HepG2 (cell line): ENCODE data around the gene TACC3. TPM values are rescaled to one million over a fixed set of nuclear protein-coding genes. Genes with fewer than 3 reads are reported as not detected.

Experiments
- AHDC1 ChIP-seq: sonication (generic); formaldehyde crosslinking; IDR thresholded peaks from 2 replicates; pipeline ENCODE4 v1.5.1; 2020; ENCODE audit warnings: mild to moderate bottlenecking, missing genetic modification reagents, borderline replicate concordance
- ARID4A ChIP-seq: sonication (generic); formaldehyde crosslinking; IDR thresholded peaks from 2 replicates; pipeline ENCODE4 v1.5.0; 2020; ENCODE audit warnings: mild to moderate bottlenecking, missing genetic modification reagents, borderline replicate concordance
- BRD4 ChIP-seq: sonication (generic); formaldehyde crosslinking; IDR thresholded peaks from 2 replicates; pipeline ENCODE4 v1.4.0; 2020; ENCODE audit warnings: missing genetic modification reagents
- FOSL2 ChIP-seq: sonication (generic); formaldehyde crosslinking; IDR thresholded peaks from 2 replicates; pipeline ENCODE4 v1.4.0; 2020; ENCODE audit warnings: missing genetic modification reagents
- HNF4G ChIP-seq, 2 experiments: sonication (generic) in 1 of 2; formaldehyde crosslinking in 1 of 2; IDR thresholded peaks; 2 replicates each; pipeline versions ENCODE4 v1.4.0 to v1.6.1; 2011 to 2020; ENCODE audit warnings: borderline replicate concordance in 2 of 2, low read depth in 2 of 2, mild to moderate bottlenecking in 2 of 2, low read length in 1 of 2, missing genetic modification reagents in 1 of 2, moderate library complexity in 1 of 2
- MZF1 ChIP-seq: sonication (generic); formaldehyde crosslinking; IDR thresholded peaks from 2 replicates; pipeline ENCODE4 v1.8.1; 2023; ENCODE audit warnings: mild to moderate bottlenecking, missing genetic modification reagents, borderline replicate concordance
- NR2F6 ChIP-seq, 2 experiments: IDR thresholded peaks; 2 replicates each; pipeline ENCODE4 v1.6.1; 2016; ENCODE audit warnings: antibody characterized with exemption in 1 of 2, mild to moderate bottlenecking in 1 of 2
- PAF1 ChIP-seq: IDR thresholded peaks from 2 replicates; pipeline ENCODE4 v1.6.1; 2016; ENCODE audit warnings: missing genetic modification reagents, missing compliant biosample characterization
- RBFOX2 ChIP-seq: fragments of 200-400 bp; formaldehyde crosslinking; IDR thresholded peaks from 2 replicates; pipeline ENCODE4 v1.6.1; 2017; ENCODE audit warnings: low read depth, mild to moderate bottlenecking, low read length
- ZBTB39 ChIP-seq: sonication (generic); formaldehyde crosslinking; IDR thresholded peaks from 2 replicates; pipeline ENCODE4 v1.5.0; 2020; ENCODE audit warnings: missing genetic modification reagents
- ZBTB7B ChIP-seq: sonication (generic); formaldehyde crosslinking; IDR thresholded peaks from 2 replicates; pipeline ENCODE4 v1.4.0; 2020; ENCODE audit warnings: missing genetic modification reagents
- ZNF672 ChIP-seq: sonication (generic); formaldehyde crosslinking; IDR thresholded peaks from 2 replicates; pipeline ENCODE4 v1.8.1; 2022; ENCODE audit warnings: missing genetic modification reagents
- ZNF770 ChIP-seq: sonication (generic); formaldehyde crosslinking; IDR thresholded peaks from 2 replicates; pipeline ENCODE4 v1.5.0; 2020; ENCODE audit warnings: mild to moderate bottlenecking, missing genetic modification reagents
- polyA plus RNA-seq, 8 experiments: library from polyadenylated mRNA; depleted of rRNA in 3 of 8; stranded (reverse) in 7 of 8; unstranded in 1 of 8; fragments of >200 nt; fragmentation: Illumina TruSeq in 4 of 8; extraction: Trizol in 4 of 8; gene quantifications; 2 replicates each; pipeline versions ENCODE4 v1.2.1 to v1.2.3, GENCODE V29; 2011 to 2016; ENCODE audit warnings: low read depth in 4 of 8, missing spikeins in 1 of 8, mixed read lengths in 1 of 8; ENCODE audit not compliant: insufficient read depth in 1 of 8
- total RNA-seq, 5 experiments: library from RNA; depleted of rRNA; stranded (reverse); fragments of >200 nt; fragmentation: Illumina TruSeq; extraction: Trizol; gene quantifications; 2 replicates each; pipeline ENCODE4 v1.2.3, GENCODE V29; 2016; ENCODE audit warnings: low read depth in 1 of 5

The TACC3 gene
- total and polyA plus RNA-seq, 2 of the 13 experiments (the other 11 are each of a cell fraction or from before 2014, with no cell fraction given) = 20.3 to 21.2 TPM

GRCh38 chr4:1768367-1769034, 47.2 kb downstream of the TACC3 start (continued):
- TF ChIP-seq AHDC1 (0 out of 2 replicates have a peak, but pooled peaks have one; percentile 37), PAF1 (CRISPR knock-in tag) (no peak), RBFOX2 (peak; percentile 84), ZBTB7B (peak; percentile 74), MZF1 (CRISPR knock-in tag) (peak; percentile 29; the same call in 1 of the 2 replicates), ZNF770 (CRISPR knock-in tag) (no peak), ZNF672 (CRISPR knock-in tag) (no peak), NR2F6 (IDR thresholded peaks at IDR 0.05) (peak; percentile 44; the same call in 1 of the 2 replicates), NR2F6 (CRISPR knock-in tag; IDR thresholded peaks at IDR 0.05) (peak; percentile 45; the same call in 1 of the 2 replicates), ARID4A (peak; percentile 56; the same call in 1 of the 2 replicates), HNF4G (IDR thresholded peaks at IDR 0.05; ENCODE audit: borderline replicate concordance, low read depth, low read length) (no peak), HNF4G (CRISPR knock-in tag; IDR thresholded peaks at IDR 0.05; ENCODE audit: borderline replicate concordance, low read depth) (no peak), BRD4 (CRISPR knock-in tag) (0 out of 2 replicates have a peak, but pooled peaks have one; percentile 34), FOSL2 (CRISPR knock-in tag) (no peak), ZBTB39 (CRISPR knock-in tag) (0 out of 2 replicates have a peak, but pooled peaks have one; percentile 53)
